Measurements from ENCODE around the gene REEP2.

- no peak for TF ChIP-seq CTCF (conservative IDR thresholded peaks at IDR 0.05; ENCODE audit: low read length)
- TF ChIP-seq EZH2phosphoT487 (IDR thresholded peaks at IDR 0.05; ENCODE audit: borderline replicate concordance, low read depth, low read length), result no peak
Measured at GRCh38 chr5:138418444-138418843, 20.4 kb upstream of the REEP2 start.

Measured in OCI-LY7 (cell line).